WTC11 (cell line): ENCODE results near the gene CLCN4. TPM values are rescaled to one million over a fixed set of nuclear protein-coding genes. Genes with fewer than 3 reads are reported as not detected.

Experiments
- ATAC-seq: fragments of 200-7000 bp; cut with Tn5 transposase; 2 replicates; pipeline ENCODE4 v1.10.0; 2021; ENCODE audit warnings: mild to moderate bottlenecking, moderate library complexity
- CTCF ChIA-PET: fragments of 300-600 bp; sonication (Branson Sonifier 250); formaldehyde crosslinking; loops from one replicate; lab custom pipeline; 2021; ENCODE audit warnings: antibody characterized with exemption; lab: Charles Lee
- POLR2A ChIA-PET: fragments of 350-600 bp; sonication (Branson Sonifier 250); formaldehyde crosslinking; loops from one replicate; lab custom pipeline; 2021; ENCODE audit warnings: antibody characterized with exemption; lab: Charles Lee
- DNase-seq: peaks from one replicate; pipeline ENCODE4 v3.0.0; 2021; ENCODE audit warnings: low spot score
- H3K27ac Mint-ChIP-seq: 2 replicates; pipeline ENCODE4 v1.8.0; 2021; ENCODE audit warnings: mixed read lengths
- H3K27me3 Mint-ChIP-seq: 2 replicates; pipeline ENCODE4 v1.8.0; 2021; ENCODE audit warnings: low read depth, mild to moderate bottlenecking, moderate library complexity, mixed read lengths
- H3K36me3 Mint-ChIP-seq: 2 replicates; pipeline ENCODE4 v1.8.0; 2021; ENCODE audit warnings: mixed read lengths
- H3K4me1 Mint-ChIP-seq: 2 replicates; pipeline ENCODE4 v1.8.0; 2022; ENCODE audit warnings: mixed read lengths
- H3K4me3 Mint-ChIP-seq: 2 replicates; pipeline ENCODE4 v1.8.0; 2021; ENCODE audit warnings: mild to moderate bottlenecking, moderate library complexity, mixed read lengths
- H3K9me3 Mint-ChIP-seq: 2 replicates; pipeline ENCODE4 v1.8.0; 2021; ENCODE audit warnings: mixed read lengths
- ARID4B ChIP-seq: sonication (generic); formaldehyde crosslinking; IDR thresholded peaks from 2 replicates; pipeline ENCODE4 v1.8.0; 2023; ENCODE audit warnings: missing genetic modification reagents, mild to moderate bottlenecking, borderline replicate concordance
- ATF3 ChIP-seq: sonication (generic); formaldehyde crosslinking; conservative IDR thresholded peaks from 2 replicates; pipeline ENCODE4 v1.8.1; 2022; ENCODE audit warnings: mild to moderate bottlenecking, missing genetic modification reagents
- CBFB ChIP-seq: sonication (generic); formaldehyde crosslinking; IDR thresholded peaks from 2 replicates; pipeline ENCODE4 v1.8.1; 2022; ENCODE audit warnings: mild to moderate bottlenecking, low read depth, missing genetic modification reagents
- ERG ChIP-seq: fragments of 250-450 bp; sonication (Bioruptor Pico); IDR thresholded peaks from 2 replicates; pipeline ENCODE4 v1.8.0; 2021; ENCODE audit warnings: mild to moderate bottlenecking
- FOXJ3 ChIP-seq: sonication (generic); formaldehyde crosslinking; IDR thresholded peaks from 2 replicates; pipeline ENCODE4 v1.9.0; 2021; ENCODE audit warnings: missing genetic modification reagents, mild to moderate bottlenecking, borderline replicate concordance
- JAZF1 ChIP-seq: fragments of 250-450 bp; sonication (Bioruptor Pico); IDR thresholded peaks from 2 replicates; pipeline ENCODE4 v1.9.0; 2021; ENCODE audit warnings: moderate library complexity, mild to moderate bottlenecking, inconsistent platforms
- KAT7 ChIP-seq: sonication (generic); formaldehyde crosslinking; IDR thresholded peaks from 2 replicates; pipeline ENCODE4 v1.8.1; 2023; ENCODE audit warnings: missing genetic modification reagents, mild to moderate bottlenecking, borderline replicate concordance
- PRRX2 ChIP-seq: fragments of 250-450 bp; sonication (Bioruptor Pico); IDR thresholded peaks from 2 replicates; pipeline ENCODE4 v1.8.0; 2021; ENCODE audit warnings: mild to moderate bottlenecking
- SMAD3 ChIP-seq: sonication (generic); formaldehyde crosslinking; IDR thresholded peaks from 2 replicates; pipeline ENCODE4 v1.8.0; 2022; ENCODE audit warnings: missing genetic modification reagents, mild to moderate bottlenecking, borderline replicate concordance
- ZBTB43 ChIP-seq: sonication (generic); formaldehyde crosslinking; IDR thresholded peaks from 2 replicates; pipeline ENCODE4 v1.8.1; 2023; ENCODE audit warnings: mild to moderate bottlenecking, missing genetic modification reagents
- ZNF263 ChIP-seq: sonication (generic); formaldehyde crosslinking; IDR thresholded peaks from 2 replicates; pipeline ENCODE4 v1.8.1; 2022; ENCODE audit warnings: low read depth, mild to moderate bottlenecking, moderate library complexity, missing genetic modification reagents
- total RNA-seq: library from RNA; stranded (reverse); gene quantifications from 3 replicates; pipeline ENCODE4 v1.2.3, GENCODE V29; 2021
- TF ChIP-seq, protein P1 (sequence below): sonication (generic); formaldehyde crosslinking; IDR thresholded peaks from 2 replicates; pipeline ENCODE4 v1.8.1; 2023; ENCODE audit warnings: mild to moderate bottlenecking, missing genetic modification reagents, borderline replicate concordance
- TF ChIP-seq, protein P2 (sequence below): fragments of 250-450 bp; sonication (Bioruptor Pico); IDR thresholded peaks from 2 replicates; pipeline ENCODE4 v1.9.0; 2021; ENCODE audit warnings: mild to moderate bottlenecking, borderline replicate concordance

Gene CLCN4
- total RNA-seq, 1 experiment from 2014 or later, result 8.9 TPM

- TF ChIP-seq ATF3, result no peak
- TF ChIP-seq ZNF263 (CRISPR knock-in tag), result no peak
These were observed 38.6 kb downstream of the CLCN4 start (continued) for GRCh38 chrX:10195425-10195824.

- no peak overlapping the region for H3K4me3 Mint-ChIP-seq
- H3K27ac Mint-ChIP-seq, result no peak overlapping the region
- CTCF ChIA-PET, result no interaction called here
- H3K4me1 Mint-ChIP-seq, result no peaks in the 10 kb centered on the region
- DNase-seq, result no peak
- H3K9me3 Mint-ChIP-seq, result peaks cover 8% of the 10 kb centered on the region
- ATAC-seq, result no peak
- POLR2A ChIA-PET, result no interaction called here
- peaks cover 8% of the 10 kb centered on the region for H3K36me3 Mint-ChIP-seq
- TF ChIP-seq ARID4B (CRISPR knock-in tag), result no peak
- TF ChIP-seq ERG (CRISPR knock-in tag), result no peak
- TF ChIP-seq CBFB, result no peak
- no peak for TF ChIP-seq FOXJ3
- TF ChIP-seq KAT7, result no peak
- TF ChIP-seq, protein P1, sequence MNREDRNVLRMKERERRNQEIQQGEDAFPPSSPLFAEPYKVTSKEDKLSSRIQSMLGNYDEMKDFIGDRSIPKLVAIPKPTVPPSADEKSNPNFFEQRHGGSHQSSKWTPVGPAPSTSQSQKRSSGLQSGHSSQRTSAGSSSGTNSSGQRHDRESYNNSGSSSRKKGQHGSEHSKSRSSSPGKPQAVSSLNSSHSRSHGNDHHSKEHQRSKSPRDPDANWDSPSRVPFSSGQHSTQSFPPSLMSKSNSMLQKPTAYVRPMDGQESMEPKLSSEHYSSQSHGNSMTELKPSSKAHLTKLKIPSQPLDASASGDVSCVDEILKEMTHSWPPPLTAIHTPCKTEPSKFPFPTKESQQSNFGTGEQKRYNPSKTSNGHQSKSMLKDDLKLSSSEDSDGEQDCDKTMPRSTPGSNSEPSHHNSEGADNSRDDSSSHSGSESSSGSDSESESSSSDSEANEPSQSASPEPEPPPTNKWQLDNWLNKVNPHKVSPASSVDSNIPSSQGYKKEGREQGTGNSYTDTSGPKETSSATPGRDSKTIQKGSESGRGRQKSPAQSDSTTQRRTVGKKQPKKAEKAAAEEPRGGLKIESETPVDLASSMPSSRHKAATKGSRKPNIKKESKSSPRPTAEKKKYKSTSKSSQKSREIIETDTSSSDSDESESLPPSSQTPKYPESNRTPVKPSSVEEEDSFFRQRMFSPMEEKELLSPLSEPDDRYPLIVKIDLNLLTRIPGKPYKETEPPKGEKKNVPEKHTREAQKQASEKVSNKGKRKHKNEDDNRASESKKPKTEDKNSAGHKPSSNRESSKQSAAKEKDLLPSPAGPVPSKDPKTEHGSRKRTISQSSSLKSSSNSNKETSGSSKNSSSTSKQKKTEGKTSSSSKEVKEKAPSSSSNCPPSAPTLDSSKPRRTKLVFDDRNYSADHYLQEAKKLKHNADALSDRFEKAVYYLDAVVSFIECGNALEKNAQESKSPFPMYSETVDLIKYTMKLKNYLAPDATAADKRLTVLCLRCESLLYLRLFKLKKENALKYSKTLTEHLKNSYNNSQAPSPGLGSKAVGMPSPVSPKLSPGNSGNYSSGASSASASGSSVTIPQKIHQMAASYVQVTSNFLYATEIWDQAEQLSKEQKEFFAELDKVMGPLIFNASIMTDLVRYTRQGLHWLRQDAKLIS (CRISPR knock-in tag), result no peak
- no peak for TF ChIP-seq SMAD3
- TF ChIP-seq PRRX2 (CRISPR knock-in tag), result no peak
- no peak for TF ChIP-seq JAZF1 (CRISPR knock-in tag)
- TF ChIP-seq, protein P2, sequence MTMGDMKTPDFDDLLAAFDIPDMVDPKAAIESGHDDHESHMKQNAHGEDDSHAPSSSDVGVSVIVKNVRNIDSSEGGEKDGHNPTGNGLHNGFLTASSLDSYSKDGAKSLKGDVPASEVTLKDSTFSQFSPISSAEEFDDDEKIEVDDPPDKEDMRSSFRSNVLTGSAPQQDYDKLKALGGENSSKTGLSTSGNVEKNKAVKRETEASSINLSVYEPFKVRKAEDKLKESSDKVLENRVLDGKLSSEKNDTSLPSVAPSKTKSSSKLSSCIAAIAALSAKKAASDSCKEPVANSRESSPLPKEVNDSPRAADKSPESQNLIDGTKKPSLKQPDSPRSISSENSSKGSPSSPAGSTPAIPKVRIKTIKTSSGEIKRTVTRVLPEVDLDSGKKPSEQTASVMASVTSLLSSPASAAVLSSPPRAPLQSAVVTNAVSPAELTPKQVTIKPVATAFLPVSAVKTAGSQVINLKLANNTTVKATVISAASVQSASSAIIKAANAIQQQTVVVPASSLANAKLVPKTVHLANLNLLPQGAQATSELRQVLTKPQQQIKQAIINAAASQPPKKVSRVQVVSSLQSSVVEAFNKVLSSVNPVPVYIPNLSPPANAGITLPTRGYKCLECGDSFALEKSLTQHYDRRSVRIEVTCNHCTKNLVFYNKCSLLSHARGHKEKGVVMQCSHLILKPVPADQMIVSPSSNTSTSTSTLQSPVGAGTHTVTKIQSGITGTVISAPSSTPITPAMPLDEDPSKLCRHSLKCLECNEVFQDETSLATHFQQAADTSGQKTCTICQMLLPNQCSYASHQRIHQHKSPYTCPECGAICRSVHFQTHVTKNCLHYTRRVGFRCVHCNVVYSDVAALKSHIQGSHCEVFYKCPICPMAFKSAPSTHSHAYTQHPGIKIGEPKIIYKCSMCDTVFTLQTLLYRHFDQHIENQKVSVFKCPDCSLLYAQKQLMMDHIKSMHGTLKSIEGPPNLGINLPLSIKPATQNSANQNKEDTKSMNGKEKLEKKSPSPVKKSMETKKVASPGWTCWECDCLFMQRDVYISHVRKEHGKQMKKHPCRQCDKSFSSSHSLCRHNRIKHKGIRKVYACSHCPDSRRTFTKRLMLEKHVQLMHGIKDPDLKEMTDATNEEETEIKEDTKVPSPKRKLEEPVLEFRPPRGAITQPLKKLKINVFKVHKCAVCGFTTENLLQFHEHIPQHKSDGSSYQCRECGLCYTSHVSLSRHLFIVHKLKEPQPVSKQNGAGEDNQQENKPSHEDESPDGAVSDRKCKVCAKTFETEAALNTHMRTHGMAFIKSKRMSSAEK (CRISPR knock-in tag), result no peak
- TF ChIP-seq ZBTB43 (CRISPR knock-in tag), result no peak
- TF ChIP-seq, all 79 proteins: peak for 0
- no peaks in the 10 kb centered on the region for H3K27me3 Mint-ChIP-seq
These were observed 39.2 kb downstream of the CLCN4 start for GRCh38 chrX:10195947-10196346.
